ENCODE measurements around the gene RRP36. TPM values are rescaled to one million over a fixed set of nuclear protein-coding genes. Genes with fewer than 3 reads are reported as not detected.

The RRP36 gene
- total and polyA plus RNA-seq, 2 experiments from 2014 or later, result 67.3 to 77.1 TPM

DNA sequence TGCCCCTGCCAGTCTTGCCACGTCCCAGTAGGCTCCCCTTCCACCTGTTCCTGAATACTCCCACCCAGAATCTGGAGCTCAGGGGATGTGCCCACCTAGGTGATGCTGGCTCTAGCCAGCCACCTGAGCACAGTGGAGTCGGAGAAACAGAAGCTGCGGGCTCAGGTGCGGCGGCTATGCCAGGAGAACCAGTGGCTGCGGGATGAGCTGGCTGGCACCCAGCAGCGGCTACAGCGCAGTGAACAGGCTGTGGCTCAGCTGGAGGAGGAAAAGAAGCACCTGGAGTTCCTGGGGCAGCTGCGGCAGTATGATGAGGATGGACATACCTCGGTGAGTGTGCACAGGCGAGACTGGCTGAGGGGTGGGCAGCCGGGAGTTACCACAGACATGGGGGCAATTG is 41.4 kb downstream of the RRP36 start:
- Histone ChIP-seq H3K4me1 (ENCODE audit: low read depth) (peaks cover 9% of the 10 kb centered on the region), H3K27me3 (no peaks in the 10 kb centered on the region), H3K9me3 (ENCODE audit: low read depth) (no peaks in the 10 kb centered on the region), H3K4me3 (no peak overlapping the region), H3K27ac (no peak overlapping the region), H3K36me3 (peaks cover 16% of the 10 kb centered on the region)
- TF ChIP-seq, protein P1, sequence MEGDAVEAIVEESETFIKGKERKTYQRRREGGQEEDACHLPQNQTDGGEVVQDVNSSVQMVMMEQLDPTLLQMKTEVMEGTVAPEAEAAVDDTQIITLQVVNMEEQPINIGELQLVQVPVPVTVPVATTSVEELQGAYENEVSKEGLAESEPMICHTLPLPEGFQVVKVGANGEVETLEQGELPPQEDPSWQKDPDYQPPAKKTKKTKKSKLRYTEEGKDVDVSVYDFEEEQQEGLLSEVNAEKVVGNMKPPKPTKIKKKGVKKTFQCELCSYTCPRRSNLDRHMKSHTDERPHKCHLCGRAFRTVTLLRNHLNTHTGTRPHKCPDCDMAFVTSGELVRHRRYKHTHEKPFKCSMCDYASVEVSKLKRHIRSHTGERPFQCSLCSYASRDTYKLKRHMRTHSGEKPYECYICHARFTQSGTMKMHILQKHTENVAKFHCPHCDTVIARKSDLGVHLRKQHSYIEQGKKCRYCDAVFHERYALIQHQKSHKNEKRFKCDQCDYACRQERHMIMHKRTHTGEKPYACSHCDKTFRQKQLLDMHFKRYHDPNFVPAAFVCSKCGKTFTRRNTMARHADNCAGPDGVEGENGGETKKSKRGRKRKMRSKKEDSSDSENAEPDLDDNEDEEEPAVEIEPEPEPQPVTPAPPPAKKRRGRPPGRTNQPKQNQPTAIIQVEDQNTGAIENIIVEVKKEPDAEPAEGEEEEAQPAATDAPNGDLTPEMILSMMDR (IDR thresholded peaks at IDR 0.05; ENCODE audit: low read depth, low read length), result no peak
- DNase-seq (ENCODE audit: low read depth in 1 of 2, low spot score in 1 of 2), result no peak

DNA sequence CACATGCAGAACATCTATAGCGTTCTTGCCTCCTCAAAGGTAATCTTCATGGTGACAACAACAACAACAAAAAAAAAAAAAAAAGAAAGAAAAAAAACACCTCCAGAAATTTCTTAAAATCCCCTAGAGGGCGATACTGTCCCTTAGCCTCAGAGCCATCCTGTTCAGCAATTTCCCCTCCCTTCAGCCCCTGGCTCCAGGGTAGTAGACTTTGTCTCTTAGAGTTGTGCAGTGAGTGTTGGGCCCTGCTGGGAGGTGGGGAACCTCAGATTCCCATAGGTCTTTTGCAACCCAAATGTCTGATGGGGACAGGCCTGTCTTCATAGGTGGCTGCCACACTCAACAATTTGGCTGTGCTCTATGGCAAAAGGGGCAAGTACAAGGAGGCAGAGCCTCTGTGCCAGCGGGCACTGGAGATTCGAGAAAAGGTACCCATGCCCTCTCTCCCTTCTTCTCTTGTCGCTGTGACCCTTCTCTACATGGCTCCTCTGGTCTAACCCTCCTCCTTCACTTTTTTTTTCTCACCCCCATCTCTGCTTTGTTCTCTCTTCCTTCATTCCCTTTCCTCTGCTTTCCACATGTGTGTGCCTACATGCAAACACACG is 48.7 kb downstream of the RRP36 start:
- TF ChIP-seq, protein P1 (IDR thresholded peaks at IDR 0.05; ENCODE audit: low read depth, low read length), result peak; percentile 57
- no peak overlapping the region for H3K27ac ChIP-seq
- no peaks in the 10 kb centered on the region for H3K9me3 ChIP-seq (ENCODE audit: low read depth)
- peaks cover 10% of the 10 kb centered on the region for H3K36me3 ChIP-seq
- H3K27me3 ChIP-seq, result no peaks in the 10 kb centered on the region
- DNase-seq (ENCODE audit: low read depth in 1 of 2, low spot score in 1 of 2), result peak; percentile 61 to 86
- no peak overlapping the region for H3K4me3 ChIP-seq
- H3K4me1 ChIP-seq (ENCODE audit: low read depth), result no peaks in the 10 kb centered on the region

DNA sequence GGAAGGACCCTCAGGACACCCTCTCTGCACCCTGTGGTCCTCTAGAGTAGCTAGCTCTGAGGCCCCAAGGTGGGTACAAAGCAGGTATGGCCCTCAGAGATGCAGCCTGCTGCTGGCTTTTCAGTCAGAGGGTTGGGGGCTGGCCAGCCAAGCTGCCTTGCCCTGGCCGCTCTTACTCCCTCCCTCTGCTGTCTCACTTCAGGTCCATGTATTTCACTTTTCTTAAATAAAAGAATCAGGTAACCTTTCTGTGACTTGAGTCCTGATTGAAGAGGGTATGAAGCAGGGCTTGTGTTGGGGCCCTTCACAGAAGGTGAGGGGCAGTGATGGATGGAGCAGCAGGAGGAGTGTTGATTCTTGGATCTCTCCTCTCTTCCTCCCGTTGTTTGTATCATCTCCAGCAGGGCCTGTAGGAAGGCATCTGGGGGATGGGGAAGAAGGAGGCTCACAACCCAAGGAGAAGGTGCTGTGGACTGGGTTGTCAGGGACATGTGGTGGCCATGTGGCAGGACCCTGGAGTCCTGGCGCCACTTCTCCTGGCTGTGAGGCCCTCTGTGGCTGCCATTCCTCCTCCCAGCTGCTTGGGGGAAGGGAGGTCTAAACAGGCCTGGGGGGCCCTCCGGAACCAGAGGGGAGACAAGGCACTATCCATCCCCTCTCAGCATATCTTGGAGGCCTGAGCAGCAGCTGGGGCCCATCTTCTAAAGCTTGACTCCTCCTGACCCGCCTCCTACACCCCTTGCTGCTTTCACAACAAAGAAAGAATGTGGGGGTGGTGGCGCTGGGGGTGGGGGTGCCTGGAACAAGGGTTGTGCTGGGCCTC is 53.6 kb downstream of the RRP36 start:
- H3K9me3 ChIP-seq (ENCODE audit: low read depth), result no peaks in the 10 kb centered on the region
- H3K27ac ChIP-seq, result peak overlapping the region; percentile 42
- TF ChIP-seq, protein P1 (IDR thresholded peaks at IDR 0.05; ENCODE audit: low read depth, low read length), result no peak
- no peak overlapping the region for H3K4me3 ChIP-seq
- H3K4me1 ChIP-seq (ENCODE audit: low read depth), result peaks cover 6% of the 10 kb centered on the region
- peak in 1 of 2 donors; percentile 96 for DNase-seq (ENCODE audit: low read depth in 1 of 2, low spot score in 1 of 2)
- H3K36me3 ChIP-seq, result peaks cover 6% of the 10 kb centered on the region
- H3K27me3 ChIP-seq, result no peaks in the 10 kb centered on the region

DNA sequence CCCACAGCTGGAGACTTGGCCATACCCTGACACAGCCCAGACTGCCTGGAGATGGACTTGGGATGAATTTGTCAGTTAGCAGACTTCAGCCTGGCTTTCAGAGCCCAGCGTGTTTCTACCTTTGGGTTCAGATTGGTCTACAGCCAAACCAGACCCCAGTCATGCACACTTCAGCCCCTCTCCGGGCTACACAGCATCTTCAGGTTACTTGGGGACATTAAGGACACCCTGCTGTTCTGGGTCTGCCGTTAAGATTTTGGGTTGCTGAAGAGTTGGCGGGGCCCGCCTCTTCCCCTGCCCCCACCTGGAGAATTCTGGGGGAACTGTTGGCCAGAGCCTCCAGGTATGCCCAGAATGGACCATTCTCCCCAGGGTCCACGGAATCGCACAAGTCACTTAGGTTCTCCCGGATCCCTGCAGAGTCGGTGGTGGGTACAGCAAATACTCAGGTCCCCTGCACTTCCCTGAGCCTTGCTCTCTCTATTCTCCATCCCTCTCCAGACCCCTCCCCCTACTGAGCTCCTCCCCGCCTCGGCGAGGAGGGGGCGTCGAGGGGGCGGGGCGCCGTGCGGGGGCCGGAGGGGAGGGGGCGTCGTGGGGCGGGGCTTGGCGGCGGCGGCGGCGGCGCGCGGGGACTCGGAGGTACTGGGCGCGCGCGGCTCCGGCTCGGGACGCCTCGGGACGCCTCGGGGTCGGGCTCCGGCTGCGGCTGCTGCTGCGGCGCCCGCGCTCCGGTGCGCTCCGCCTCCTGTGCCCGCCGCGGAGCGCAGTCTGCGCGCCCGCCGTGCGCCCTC is 54.4 kb downstream of the RRP36 start, which contains the start of gene PTK7:
PTK7 (plus strand) TSS at position 645 of the 794 bp plus-strand sequence. CDS start 175 bp downstream, outside the sequence.
- Histone ChIP-seq H3K9me3 (ENCODE audit: low read depth) (no peaks in the 10 kb centered on the region), H3K27me3 (no peaks in the 10 kb centered on the region), H3K36me3 (peaks cover 6% of the 10 kb centered on the region), H3K27ac (peak within 1 kb of the TSS; percentile 53), H3K4me1 (ENCODE audit: low read depth) (peaks cover 6% of the 10 kb centered on the region), H3K4me3 (peak within 1 kb of the TSS; percentile 96)
- peak; percentile 80 to 92 for DNase-seq (ENCODE audit: low read depth in 1 of 2, low spot score in 1 of 2)
- TF ChIP-seq, protein P1 (IDR thresholded peaks at IDR 0.05; ENCODE audit: low read depth, low read length), result no peak
